Sigmoid colon (tissue), 4 donors: ENCODE results near the gene EIF4E.

ENCODE experiments used
- EP300 ChIP-seq, 4 donors: sonication (generic); formaldehyde crosslinking; IDR thresholded peaks; one replicate each; pipeline ENCODE4 v1.6.1; 2017; ENCODE audit warnings: antibody characterized with exemption in 4 of 4
- POLR2A ChIP-seq, 2 donors: fragments of 450-650 bp; IDR thresholded peaks; one replicate each; pipeline ENCODE4 v1.6.1; 2016; ENCODE audit warnings: antibody characterized with exemption in 2 of 2, mild to moderate bottlenecking in 2 of 2, moderate library complexity in 2 of 2
- POLR2AphosphoS5 ChIP-seq, 4 donors: sonication (generic); formaldehyde crosslinking; IDR thresholded peaks; one replicate each; pipeline ENCODE4 v1.6.1; 2017; ENCODE audit warnings: antibody characterized with exemption in 4 of 4
- TF ChIP-seq, protein P1 (sequence below), 4 experiments: fragments of 450-650 bp in 3 of 4; fragments of 200-600 bp in 1 of 4; IDR thresholded peaks; one replicate each; pipeline ENCODE4 v1.5.1; 2016 to 2019; ENCODE audit warnings: antibody characterized with exemption in 4 of 4, mild to moderate bottlenecking in 3 of 4, moderate library complexity in 2 of 4

DNA sequence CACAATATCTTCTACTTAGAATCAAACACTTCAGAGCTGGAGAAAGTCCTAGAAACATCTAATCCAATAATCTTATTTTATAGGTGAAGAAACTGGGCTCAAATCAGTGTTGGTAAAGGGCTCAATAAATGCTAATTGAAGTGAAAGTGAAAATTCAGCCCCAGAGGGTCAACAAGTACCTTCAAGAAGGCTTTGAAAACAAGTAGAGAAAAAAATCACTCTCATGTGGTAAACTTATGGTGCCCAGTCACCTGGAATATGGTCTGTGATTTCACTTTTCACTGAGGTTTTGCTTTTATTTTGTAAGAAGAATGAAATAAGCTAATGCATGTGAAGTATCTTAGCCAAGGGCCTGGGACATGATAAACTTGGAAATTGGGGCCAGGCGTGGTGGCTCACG is 29.1 kb upstream of the EIF4E start:
- TF ChIP-seq POLR2A (IDR thresholded peaks at IDR 0.05), result no peak
- TF ChIP-seq POLR2AphosphoS5 (IDR thresholded peaks at IDR 0.05), result no peak
- TF ChIP-seq, protein P1, sequence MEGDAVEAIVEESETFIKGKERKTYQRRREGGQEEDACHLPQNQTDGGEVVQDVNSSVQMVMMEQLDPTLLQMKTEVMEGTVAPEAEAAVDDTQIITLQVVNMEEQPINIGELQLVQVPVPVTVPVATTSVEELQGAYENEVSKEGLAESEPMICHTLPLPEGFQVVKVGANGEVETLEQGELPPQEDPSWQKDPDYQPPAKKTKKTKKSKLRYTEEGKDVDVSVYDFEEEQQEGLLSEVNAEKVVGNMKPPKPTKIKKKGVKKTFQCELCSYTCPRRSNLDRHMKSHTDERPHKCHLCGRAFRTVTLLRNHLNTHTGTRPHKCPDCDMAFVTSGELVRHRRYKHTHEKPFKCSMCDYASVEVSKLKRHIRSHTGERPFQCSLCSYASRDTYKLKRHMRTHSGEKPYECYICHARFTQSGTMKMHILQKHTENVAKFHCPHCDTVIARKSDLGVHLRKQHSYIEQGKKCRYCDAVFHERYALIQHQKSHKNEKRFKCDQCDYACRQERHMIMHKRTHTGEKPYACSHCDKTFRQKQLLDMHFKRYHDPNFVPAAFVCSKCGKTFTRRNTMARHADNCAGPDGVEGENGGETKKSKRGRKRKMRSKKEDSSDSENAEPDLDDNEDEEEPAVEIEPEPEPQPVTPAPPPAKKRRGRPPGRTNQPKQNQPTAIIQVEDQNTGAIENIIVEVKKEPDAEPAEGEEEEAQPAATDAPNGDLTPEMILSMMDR (IDR thresholded peaks at IDR 0.05), result no peak
- TF ChIP-seq EP300 (IDR thresholded peaks at IDR 0.05), result no peak
